HG02798 (cell line): ENCODE measurements around the gene SYDE1.

Source experiments
- ATAC-seq: cut with Tn5 transposase; IDR thresholded peaks from one replicate; pipeline ENCODE4 v1.9.1; 2021; ENCODE audit warnings: mild to moderate bottlenecking; ENCODE audit not compliant: unreplicated experiment, poor library complexity

The SYDE1 gene

DNA sequence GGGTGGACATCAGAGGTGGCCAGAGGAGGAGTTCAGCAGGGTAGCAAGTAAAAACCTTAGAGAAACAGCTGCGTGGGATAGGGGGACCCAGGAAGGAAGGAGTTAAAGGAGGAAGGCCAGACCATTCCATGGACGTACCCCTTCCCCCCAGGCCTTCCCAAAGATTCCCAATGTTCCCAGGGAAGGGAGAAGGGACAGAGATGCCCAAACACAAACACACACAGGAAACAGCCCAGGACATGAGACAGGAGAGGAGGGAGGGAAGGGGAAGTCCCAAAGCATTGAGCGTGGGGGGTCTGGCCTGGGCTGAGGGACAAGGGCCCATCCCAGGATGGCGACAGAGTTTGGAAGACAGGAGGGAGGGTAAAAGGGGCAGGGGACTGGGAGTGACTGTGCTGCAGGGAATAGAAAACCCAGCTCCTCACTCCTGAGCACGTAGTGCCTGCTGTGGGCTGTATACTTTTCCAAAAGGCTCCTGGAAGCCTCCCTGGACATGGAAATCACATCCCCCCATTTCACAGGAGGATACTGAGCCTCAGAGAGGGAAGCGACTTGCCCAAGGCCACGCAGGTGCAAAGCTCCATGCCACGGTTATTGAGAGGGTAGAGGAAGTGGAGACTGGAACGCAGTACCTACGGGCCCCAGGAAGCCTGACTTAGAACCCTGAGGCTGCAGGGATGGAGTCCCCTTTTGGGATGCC lies 1.1 kb downstream of the SYDE1 start:
- ATAC-seq = no peak

DNA sequence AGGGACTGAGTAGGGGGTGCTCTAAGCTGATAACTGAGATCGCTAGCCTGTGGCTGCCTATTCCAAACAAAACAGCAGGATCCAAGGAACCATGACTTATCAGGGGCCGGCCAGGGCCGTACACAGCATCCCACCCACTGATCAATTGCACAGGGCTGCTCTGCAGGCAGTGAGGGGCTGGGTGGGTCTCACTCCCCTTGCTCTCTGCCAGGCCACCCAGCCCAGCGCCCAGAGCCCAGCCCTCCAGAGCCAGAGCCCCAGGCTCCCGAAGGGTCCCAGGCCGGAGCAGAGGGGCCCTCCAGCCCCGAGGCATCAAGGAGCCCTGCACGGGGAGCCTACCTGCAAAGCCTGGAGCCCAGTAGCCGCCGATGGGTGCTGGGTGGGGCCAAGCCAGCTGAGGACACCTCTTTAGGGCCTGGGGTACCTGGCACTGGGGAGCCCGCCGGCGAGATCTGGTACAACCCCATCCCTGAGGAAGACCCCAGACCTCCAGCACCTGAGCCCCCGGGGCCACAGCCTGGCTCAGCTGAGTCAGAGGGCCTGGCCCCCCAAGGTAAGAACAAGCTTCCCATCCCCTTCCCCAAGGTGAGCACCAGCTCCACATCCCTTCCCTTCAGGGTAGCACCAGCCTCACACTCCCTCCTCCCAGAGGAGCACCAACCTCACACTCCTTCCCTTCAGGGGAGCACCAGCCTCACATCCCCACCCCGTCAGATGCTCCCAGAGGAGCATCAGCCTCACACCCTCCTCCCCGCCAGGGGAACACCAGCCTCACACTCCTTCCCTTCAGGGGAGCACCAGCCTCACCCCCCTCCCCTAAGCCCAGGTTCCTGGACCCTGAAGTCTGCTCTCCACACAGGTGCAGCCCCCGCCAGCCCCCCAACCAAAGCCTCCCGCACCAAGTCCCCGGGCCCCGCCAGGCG lies 1.9 kb downstream of the SYDE1 start:
- no peak for ATAC-seq

DNA sequence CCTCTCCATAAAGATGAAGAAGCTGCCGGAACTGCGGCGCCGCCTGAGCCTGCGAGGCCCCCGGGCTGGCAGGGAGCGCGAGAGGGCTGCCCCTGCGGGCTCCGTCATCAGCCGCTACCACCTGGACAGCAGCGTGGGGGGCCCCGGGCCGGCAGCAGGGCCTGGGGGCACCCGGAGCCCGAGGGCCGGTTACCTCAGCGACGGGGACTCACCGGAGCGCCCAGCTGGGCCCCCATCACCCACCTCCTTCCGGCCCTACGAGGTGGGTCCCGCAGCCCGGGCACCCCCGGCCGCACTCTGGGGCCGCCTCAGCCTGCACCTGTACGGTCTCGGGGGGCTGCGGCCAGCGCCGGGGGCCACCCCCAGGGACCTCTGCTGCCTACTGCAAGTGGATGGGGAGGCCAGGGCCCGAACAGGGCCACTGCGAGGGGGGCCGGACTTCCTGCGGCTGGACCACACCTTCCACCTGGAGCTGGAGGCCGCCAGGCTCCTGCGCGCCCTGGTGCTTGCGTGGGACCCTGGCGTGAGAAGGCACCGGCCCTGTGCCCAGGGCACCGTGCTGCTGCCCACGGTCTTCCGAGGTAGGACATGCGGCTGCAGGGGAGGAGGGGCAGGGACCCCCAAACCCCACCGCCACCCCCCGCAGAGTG lies 2.7 kb downstream of the SYDE1 start:
- no peak for ATAC-seq

DNA sequence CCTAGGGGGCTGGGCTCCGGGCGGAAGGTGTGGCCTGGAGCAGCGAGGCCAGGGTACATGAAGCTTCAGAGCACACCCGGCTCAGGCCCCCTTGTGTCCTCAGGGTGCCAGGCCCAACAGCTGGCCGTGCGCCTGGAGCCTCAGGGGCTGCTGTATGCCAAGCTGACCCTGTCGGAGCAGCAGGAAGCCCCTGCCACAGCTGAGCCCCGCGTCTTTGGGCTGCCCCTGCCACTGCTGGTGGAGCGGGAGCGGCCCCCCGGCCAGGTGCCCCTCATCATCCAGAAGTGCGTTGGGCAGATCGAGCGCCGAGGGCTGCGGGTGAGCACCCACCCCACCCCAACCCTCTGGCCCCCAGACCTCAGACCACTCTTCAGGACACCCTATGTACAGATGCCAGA lies 3.2 kb downstream of the SYDE1 start:
- no peak for ATAC-seq

DNA sequence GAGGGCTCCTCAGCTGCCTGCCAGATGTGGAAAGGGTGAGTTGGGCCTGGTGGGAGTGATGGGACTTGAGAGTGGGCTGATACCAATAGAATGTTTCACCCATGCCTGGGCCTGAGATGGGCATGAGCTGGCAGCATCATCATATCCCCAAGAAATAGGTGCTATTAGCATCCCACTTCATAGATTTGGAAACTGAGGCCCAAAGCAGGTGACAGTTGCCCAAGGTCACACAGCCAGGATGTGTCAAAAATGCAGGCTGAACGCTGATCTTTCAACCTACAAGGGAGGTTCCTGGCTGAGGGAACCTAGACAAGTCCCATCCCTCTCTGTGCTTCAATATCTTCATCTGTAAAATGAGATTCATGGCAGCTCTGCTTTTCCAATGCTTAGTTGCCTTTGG lies 4.6 kb downstream of the SYDE1 start:
- no peak for ATAC-seq

DNA sequence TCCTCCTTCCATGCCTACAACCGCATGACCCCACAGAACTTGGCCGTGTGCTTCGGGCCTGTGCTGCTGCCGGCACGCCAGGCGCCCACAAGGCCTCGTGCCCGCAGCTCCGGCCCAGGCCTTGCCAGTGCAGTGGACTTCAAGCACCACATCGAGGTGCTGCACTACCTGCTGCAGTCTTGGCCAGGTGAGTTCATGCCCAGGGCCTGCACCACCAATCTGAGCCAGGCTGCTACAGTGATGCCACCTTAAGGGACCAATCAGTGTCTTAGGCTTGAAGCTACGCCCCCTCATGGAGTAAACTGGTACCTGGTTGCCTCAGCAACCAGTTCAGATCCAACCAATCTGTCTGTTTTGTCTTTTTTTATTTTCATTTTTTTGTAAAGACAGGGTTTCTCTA lies 5.2 kb downstream of the SYDE1 start:
- no peak for ATAC-seq

DNA sequence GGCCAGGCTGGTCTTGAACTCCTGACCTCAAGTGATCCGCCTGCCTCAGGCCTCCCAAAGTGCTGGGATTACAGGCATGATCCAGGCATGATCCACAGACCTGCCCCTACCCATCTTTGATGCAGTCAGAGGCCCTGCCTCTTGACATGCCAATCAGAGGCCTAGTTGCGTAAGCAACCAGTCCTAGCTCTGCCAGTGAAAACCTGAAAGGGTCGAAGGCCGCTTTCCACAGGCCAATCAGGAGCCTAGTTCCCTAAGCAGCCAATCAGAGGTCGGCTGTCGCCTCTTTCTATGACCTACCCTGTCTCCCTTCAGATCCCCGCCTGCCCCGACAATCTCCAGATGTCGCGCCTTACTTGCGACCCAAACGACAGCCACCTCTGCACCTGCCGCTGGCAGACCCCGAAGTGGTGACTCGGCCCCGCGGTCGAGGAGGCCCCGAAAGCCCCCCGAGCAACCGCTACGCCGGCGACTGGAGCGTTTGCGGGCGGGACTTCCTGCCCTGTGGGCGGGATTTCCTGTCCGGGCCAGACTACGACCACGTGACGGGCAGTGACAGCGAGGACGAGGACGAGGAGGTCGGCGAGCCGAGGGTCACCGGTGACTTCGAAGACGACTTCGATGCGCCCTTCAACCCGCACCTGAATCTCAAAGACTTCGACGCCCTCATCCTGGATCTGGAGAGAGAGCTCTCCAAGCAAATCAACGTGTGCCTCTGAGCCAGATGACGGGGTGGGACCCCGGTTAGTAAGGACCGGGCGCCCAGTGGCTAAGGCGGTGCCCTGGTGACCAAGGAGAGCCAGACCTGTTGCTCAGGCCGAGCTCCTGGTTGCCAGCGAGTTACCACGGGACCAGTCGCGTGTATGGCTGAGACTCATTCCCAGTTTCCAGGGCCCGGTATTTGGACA lies 6.3 kb downstream of the SYDE1 start:
- ATAC-seq = no peak

DNA sequence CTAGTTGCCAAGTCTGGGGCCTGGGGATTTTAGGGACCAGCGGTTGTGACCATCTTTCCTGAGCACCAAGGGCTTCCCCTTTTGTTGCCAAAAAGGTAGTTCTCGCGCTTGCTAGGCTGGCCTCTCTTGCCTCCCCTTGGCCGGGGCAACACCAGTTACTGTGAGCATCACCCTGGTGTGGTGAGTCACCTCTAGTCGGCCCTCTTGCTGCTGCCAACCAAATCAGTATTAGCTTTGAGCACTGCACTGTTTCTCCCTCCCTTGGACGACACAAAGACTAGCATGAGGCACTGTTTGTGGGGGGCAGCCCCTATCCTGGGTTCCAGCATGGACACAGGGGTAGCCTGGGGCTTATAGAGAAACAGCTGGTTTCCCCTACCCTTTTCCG lies 6.9 kb downstream of the SYDE1 start:
- no peak for ATAC-seq

DNA sequence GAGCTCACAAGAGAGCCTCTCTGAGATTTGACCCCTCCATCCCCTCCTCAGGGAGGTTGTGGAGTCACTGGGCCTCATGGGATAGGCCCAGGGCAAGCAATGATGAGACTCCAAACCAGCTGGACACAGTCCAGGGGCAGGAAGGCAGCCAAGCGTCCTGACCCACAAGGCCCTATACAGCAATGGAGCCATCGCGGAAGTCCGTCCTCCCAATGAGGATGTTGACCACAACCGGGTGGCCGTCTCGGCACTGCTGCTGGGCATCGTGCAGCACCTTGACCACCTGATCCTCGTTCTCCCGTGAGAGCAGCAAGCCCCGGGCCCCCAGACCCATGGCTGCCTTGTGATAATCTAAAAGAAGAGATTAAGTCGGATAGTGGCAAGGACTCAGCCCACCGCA lies 7.9 kb downstream of the SYDE1 start:
- ATAC-seq = no peak

DNA sequence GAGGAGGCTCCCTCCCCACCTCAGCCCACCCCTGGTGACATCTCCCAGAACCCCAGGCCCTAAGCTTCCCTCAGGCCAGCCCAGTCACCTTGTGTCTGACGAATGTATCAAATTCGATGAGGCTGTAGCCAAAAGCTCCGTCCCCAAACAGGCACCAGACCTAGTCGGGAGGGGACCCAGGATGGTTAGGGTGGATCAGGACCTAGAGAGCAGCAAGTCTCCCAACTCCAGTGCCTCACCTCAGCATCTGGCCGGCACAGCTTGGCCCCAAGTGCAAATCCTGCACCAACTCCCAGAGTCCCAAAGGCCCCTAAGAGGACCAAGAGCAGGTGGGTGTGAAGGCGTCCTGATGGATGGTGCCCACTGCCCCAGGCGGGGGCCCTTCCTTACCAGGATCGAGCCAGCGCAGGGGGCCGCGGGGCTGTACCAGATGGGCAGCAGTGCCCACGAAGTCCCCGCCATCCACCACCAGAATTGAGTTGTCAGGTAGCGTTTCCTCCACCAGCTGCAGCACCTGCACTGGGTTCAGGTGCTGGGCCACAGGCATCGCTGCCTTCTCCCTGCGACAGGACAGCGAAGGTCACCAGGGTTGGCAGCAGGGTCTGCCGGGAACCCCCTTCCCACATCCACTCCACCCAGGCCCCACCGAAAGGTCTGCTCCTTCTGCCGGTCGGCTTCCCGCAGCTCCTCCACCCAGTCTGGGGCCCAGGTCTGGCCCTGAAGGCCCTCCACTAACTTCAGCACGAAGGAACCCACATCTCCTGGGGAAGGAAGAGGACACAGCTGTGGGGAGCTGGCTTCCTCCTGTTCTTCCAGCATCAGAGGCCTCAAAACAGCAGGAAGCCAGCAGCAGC lies 8.8 kb downstream of the SYDE1 start:
- no peak for ATAC-seq

DNA sequence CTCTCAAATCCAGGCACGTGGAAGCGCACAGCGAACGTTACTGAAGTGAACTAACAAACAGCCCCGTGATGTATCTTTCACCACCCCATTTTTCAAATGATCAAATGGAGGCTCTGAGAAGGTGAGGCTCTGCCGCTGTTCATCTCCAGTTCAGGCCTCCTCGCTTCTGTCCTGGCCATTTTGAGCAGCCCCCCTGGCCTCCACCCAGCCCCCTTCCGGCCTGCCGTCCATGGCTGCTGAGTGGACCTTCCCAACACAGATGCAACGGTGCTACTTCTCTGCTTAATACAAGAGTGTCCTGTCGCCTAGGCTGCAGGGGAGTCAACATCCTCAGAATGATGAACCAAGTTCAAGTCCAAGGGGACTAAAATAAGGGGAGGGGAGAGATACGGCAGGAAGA lies 9.7 kb downstream of the SYDE1 start:
- no peak for ATAC-seq

DNA sequence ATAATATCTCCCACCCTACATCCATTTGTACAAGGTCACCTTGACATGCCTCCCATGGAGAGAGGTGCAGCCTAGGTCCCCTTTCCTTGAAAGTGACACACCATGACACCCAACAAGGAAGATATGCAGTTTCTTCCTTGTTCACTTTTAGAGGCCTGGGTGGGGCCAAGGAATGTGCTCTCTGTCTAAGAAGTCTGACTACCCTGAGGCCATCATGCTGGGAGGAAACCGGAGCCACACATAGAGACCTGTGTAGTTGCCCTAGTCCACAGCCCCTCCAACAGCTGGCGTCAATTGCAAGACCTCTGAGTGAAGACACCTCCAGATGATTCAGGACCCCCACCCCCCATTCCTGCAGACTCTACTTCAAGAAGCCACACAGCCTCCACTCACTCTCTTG lies 11.0 kb downstream of the SYDE1 start:
- ATAC-seq = no peak

DNA sequence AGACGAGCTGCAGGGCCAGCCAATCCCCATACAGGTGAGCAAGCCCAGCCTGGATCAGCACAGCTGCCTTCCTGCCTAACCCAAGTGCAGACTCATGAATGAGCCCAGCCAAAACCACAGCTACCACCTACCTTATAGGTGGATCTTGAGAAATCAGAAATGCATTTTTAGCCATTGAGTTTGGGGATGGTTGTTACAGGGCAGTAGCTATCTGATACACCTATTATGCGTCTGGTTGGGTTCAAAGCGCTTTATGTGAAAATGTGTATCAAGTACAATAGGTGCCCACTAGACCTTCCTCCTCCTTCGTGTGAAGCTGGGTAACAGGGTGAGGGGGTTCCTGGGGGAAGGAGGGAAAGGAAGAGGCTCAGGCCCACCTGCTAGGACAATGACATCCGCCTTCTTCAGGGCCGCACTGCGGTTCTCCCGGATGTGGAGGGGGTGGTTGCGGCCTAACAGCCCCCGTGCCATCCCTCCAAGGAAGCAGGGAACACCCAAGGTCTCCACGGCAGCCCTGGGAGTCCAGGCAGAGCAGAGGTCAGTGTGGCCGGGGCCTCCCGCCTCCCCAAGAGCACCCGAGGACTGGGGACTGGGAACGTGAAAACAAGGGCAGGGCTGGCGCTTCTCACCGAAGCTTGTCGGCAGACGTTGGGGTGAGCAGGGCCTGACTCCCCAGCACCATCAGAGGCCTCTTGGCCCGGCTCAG lies 11.7 kb downstream of the SYDE1 start:
- no peak for ATAC-seq

DNA sequence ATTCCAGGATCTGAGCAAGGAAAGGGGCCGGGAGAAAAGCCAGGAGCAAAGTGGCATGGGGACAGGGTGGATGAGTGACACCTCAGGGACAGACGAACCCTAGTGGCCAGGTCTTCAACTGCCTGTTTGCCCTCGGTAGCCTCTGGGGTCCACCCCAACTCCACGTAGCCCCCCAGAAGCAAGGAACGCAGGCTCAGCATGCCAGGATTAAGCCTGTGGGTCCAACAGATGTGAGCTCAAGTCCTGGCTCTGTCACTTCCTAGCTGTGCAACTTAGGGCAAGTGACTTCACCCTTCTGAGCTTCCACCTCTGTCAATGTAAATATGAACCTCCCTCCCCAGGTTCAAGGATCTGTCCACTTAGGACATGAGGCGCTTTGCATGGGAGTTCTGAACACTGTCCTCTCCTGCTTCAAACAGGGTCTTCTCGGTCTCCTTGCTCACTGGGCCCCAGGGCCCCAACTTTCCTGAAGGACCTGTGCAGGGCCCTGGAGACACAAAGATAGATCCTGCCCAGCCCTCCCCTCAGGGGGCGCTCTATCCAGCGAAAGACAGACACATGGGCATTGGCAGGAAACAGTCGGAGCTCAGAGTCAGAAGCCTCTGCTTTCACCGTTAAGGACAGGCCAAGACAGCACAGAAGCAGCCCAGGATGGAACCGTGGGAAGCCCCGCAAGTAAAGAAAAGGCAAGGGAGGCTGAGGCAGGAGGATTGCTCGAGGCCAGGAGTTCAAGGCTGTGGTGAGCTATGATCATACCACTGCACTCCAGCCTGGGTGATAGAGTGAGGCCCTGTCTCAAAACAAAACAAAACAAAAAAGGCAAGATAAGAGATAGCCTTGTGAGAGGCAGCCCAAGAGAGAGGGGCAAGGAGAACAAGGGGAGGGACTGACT lies 13.2 kb downstream of the SYDE1 start:
- no peak for ATAC-seq

DNA sequence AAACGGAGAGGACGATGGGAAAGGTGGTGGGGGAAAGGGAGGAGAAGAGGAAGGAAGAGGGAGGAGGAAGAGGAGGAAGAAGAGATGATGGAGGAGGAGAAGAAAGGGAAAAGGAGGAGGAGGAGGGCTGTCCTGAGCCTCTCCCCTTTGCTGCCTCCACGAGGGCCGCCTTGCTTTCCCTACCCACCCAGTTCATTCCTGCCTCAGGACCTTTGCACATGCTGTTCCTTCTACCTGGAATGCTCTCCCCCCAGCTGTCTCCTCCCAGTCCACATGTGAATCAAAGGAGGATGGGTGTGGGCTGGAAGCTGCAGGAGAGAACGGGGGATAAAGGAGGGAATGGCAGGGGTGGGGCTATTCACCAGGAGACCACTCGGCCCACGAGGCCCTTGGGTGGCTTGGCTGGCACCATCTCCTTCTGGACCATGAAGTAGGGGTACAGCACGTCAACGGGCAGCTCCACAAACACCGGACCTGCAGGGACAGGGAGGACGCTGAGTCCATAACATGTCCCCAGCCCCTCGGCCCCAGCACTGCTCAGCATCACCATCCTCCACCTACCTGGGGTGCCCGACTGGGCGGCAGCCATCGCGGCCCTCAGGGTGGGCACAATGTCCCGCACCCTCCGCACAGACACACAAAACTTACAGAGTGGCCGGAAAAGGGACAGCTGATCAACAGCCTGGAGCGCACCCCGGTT lies 15.3 kb downstream of the SYDE1 start:
- no peak for ATAC-seq

DNA sequence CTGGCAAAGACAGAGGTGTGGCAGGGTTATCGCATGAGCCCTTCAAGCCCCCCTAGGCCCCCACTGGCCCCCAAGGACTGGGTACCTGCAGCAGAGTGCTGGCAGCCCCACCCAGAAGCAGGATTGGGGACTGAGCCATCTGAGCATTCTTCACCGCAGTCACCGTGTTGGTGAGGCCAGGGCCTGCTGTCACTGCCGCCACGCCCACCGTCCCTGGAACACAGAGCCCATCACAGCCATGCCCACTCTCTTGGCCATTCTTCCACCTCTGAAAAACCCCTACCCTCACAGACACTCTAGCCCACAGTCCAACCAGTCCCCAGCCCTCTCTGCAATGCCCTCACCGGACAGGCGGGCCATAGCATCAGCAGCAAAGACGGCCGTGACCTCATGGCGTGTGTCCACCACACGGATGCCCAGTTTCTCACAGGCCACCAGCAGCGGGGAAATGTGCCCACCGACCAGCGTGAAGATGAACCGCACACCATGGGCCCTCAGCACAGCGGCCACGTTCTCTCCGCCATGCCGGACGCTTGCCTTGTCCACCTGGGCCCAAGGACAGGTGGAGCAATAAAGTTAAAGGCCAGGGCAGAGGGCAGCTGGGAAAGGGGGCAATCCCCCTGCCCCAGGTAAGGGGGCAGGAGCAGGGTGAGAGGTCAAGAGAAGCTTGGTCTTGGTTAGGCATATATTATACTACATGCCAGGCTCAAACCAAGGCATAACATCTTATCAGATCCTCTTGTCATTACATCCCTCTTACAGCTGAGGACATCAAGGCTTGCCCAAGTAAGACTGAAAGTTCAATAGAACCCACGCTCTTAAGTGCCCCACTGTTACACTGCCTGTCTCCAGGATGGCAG lies 16.1 kb downstream of the SYDE1 start:
- ATAC-seq = no peak
